Epithelial cell of proximal tubule (primary cell): ENCODE results near the gene NOSIP. TPM values are rescaled to one million over a fixed set of nuclear protein-coding genes. Genes with fewer than 3 reads are reported as not detected.

ENCODE experiments used
- DNase-seq: peaks from one replicate; pipeline ENCODE4 v3.0.0-alpha.2; 2011; ENCODE audit warnings: low read depth
- H3K4me3 ChIP-seq: 2 replicates; pipeline ENCODE4 v1.5.1; 2011; ENCODE audit warnings: low read depth, mild to moderate bottlenecking, low read length
- CTCF ChIP-seq: conservative IDR thresholded peaks from 2 replicates; pipeline ENCODE4 v1.5.1; 2012; ENCODE audit warnings: low read depth, mild to moderate bottlenecking, low read length
- total RNA-seq: library from RNA; depleted of rRNA; stranded (reverse); fragments of >200 nt; gene quantifications from 2 replicates; pipeline ENCODE4 v1.2.3, GENCODE V29; 2015

Gene NOSIP
- total RNA-seq, 1 donor from 2014 or later: 82.4 TPM

DNA sequence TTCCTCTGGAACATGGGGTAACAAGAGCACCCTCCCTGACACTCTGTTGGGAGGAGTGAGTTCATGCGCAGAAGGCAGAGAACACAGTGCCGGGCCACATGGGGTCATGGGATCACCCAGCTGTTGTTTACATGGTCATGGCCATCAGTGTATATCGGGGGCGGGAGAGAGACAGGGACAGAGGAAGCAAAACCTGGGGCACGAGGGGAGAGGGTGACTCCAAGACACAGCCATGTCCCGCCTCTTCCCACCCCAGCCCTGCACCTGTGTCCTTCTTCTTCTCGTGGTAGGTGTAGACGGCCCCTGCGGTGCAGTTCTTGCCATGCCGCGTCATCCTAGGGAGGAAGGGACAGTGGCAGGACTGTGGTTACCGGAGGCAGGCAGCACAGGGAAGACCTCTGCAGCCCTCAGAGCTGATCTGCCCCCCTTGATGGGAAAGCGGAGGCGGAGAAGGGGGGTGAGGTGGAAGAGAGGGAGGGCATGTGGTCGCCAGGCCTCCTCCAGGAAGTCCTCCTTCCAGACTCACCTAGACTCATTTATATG lies 19.9 kb downstream of the NOSIP start:
- DNase-seq: no peak
- no peak overlapping the region for H3K4me3 ChIP-seq
- TF ChIP-seq CTCF: no peak

DNA sequence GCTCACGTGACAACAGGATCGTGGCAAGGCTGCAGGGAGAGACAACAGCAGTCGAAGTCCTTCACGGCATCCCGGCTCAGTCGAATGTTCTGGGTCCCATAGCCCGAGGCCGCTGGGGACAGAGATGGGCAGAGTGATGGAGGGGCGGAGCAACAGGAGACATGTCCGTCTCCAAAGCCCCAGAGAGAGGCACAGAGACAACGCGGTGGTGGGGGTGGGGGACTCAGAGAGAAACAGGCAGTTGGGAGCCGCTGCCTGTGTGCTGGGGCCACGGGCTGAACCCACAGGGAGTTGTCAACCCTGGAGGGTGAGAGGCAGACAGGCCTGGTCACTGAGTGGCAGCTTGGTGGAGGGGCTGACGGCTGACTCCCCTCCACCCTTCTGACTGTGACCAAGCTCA lies 20.4 kb downstream of the NOSIP start:
- no peak overlapping the region for H3K4me3 ChIP-seq
- no peak for TF ChIP-seq CTCF
- DNase-seq: no peak

DNA sequence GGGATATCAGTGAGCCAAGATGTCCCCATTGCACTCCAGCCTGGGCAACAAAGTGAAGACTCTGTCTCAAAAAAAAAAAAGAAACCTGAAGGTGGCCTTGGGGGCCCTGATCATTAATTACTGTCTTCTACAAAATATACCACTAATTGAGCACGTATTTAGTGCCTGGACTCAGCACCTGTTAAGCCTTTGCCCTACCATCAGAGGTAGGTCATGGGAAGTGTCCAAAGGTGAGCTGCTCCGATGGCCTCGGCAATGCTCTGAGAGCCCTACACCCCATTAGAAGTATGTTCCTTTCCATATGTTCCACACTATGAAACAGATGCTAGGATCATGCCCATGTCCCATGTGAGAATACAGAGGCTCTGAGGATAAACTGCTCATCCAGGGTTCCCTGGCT lies 20.9 kb downstream of the NOSIP start:
- TF ChIP-seq CTCF: no peak
- H3K4me3 ChIP-seq: no peak overlapping the region
- no peak for DNase-seq

GRCh38 chr19:49558591-49558990 lies 21.8 kb downstream of the NOSIP start:
- DNase-seq: no peak
- TF ChIP-seq CTCF: no peak
- no peak overlapping the region for H3K4me3 ChIP-seq

DNA sequence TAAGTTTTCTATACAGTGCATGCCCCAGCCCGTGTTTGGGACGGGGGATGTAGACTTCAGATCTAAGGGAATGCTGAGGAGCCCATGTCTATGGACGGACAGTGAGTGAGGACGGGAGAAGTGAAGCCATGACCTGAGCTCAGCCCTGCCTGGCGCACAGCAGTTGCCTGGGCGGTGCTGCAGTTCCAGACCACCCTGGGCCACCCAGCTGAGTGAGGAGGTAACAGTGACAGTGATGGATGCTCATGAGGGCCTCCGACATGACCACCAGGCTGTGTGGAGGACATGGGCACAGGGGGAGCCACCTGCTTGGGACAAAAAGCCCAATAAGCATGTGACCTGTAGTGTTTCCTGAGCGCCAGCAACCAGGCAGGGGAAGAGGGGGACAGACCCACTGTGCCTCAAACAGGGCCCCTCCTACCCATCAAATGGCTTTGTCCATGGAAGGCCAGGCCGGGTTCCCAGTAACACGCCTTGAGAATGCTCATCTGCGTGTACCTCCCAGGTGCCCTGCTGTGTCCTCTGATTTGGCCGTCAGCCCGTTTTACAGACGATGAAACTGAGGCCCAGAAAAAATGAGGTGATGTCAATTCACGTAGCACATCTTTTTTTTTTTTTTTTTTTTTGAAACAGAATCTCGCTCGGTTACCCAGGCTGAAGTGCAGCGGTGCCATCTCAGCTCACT lies 22.6 kb downstream of the NOSIP start:
- no peak for TF ChIP-seq CTCF
- no peak for DNase-seq
- H3K4me3 ChIP-seq: no peak overlapping the region

DNA sequence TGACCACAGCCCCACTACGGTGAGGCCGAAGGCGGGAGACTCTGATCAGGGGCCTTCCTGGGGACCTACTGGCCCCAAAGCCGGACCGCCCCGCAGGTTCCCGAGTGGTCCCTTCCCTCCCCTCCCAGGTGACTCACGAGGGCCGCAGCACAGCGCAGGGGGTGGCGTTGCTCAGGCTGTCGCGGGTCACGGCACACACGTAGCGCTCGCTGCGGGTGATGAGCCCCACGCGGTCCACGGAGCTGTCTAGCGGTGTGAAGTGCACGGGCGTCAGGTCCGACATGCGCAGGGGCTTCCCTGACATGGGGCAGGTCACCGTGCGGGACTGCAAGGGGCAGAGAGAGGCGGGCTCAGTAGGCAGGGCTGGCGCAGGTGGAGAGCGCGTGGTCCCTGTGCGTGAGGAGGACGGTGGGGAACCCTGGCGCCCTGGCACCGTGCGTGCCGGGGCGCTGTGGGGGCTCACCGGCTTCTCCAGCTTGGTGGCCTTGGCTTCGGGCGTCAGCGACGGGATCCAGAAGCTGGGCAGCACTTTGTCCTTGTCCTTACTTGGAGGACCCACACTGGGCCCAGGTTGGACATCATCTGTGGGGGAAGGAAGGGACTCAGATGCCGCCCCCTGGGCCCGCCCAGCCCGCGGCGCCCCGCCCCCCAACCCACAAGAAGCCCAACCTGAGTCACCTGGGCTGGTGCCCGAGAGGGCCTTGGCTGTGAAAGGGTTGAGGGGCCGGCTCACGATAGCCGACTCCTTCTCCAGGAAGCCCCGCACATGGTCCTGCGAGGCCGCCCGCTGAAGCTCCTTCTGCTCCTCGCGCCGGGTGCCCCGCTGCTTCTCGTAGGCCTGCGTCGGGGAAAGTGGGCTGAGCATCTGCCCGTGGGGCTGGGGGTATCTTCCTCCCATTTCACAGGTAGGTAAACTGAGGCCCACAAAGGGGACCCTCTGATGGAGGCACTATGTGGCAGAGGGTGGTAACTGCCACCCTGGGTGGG lies 23.7 kb downstream of the NOSIP start:
- TF ChIP-seq CTCF: no peak
- DNase-seq: no peak
- H3K4me3 ChIP-seq: no peak overlapping the region
